ENCODE measurements around the gene PLPP7.

The PLPP7 gene

GRCh38 chr9:131276094-131276888 lies 13.2 kb upstream of the PLPP7 start, which contains the start of gene FAM78A:
TSS of gene FAM78A (minus strand) at chr9:131276510. CDS start at chr9:131276179, 331 bp downstream.
- H3K27ac ChIP-seq, result peak within 1 kb of the TSS; percentile 58; the same call in 1 of the 2 replicates
- peak; percentile 42 for TF ChIP-seq CTCF (conservative IDR thresholded peaks at IDR 0.05)

GRCh38 chr9:131276891-131277286 lies 12.6 kb upstream of the PLPP7 start:
- no peak for TF ChIP-seq CTCF (conservative IDR thresholded peaks at IDR 0.05)
- peak overlapping the region; percentile 58; the same call in 1 of the 2 replicates for H3K27ac ChIP-seq

- peak overlapping the region; percentile 58; the same call in 1 of the 2 replicates for H3K27ac ChIP-seq
- no peak for TF ChIP-seq CTCF (conservative IDR thresholded peaks at IDR 0.05)
Measured at GRCh38 chr9:131277287-131277909, 12.1 kb upstream of the PLPP7 start.

GRCh38 chr9:131277910-131278701 lies 11.4 kb upstream of the PLPP7 start:
- peak overlapping the region; percentile 58; the same call in 1 of the 2 replicates for H3K27ac ChIP-seq
- TF ChIP-seq CTCF (conservative IDR thresholded peaks at IDR 0.05), result no peak

- no peak for TF ChIP-seq CTCF (conservative IDR thresholded peaks at IDR 0.05)
- H3K27ac ChIP-seq, result no peak overlapping the region
Measured at GRCh38 chr9:131278702-131279111, 10.8 kb upstream of the PLPP7 start.

- no peak overlapping the region for H3K27ac ChIP-seq
- TF ChIP-seq CTCF (conservative IDR thresholded peaks at IDR 0.05), result no peak
Measured at GRCh38 chr9:131279196-131279862, 10.2 kb upstream of the PLPP7 start.
